Hepatocyte (in vitro differentiated cells): ENCODE measurements around the gene HS1BP3. TPM values are rescaled to one million over a fixed set of nuclear protein-coding genes. Genes with fewer than 3 reads are reported as not detected.

Source experiments
- DNase-seq: peaks from one replicate; pipeline ENCODE4 v3.0.0-alpha.2; 2016; ENCODE audit warnings: low spot score
- H2AFZ ChIP-seq: fragments of 200-600 bp; sonication (generic); 2 replicates; pipeline ENCODE4 v1.6.0; 2016; ENCODE audit warnings: antibody characterized with exemption, mild to moderate bottlenecking
- H3K27ac ChIP-seq: fragments of 200-600 bp; sonication (generic); 2 replicates; pipeline ENCODE4 v1.5.1; 2016; ENCODE audit warnings: mild to moderate bottlenecking
- H3K27me3 ChIP-seq: fragments of 200-600 bp; sonication (generic); 2 replicates; pipeline ENCODE4 v1.6.1; 2016
- H3K36me3 ChIP-seq: fragments of 200-600 bp; sonication (generic); replicated peaks from 2 replicates; pipeline ENCODE4 v1.5.1; 2016; ENCODE audit warnings: low read depth; ENCODE audit not compliant: insufficient read depth
- H3K4me1 ChIP-seq: fragments of 200-600 bp; sonication (generic); 2 replicates; pipeline ENCODE4 v1.5.1; 2016; ENCODE audit warnings: mild to moderate bottlenecking, moderate library complexity; ENCODE audit not compliant: insufficient read depth
- H3K4me2 ChIP-seq: fragments of 200-600 bp; sonication (generic); 2 replicates; pipeline ENCODE4 v1.6.0; 2016
- H3K4me3 ChIP-seq: fragments of 200-600 bp; sonication (generic); 2 replicates; pipeline ENCODE4 v1.5.1; 2016; ENCODE audit warnings: mild to moderate bottlenecking
- H3K79me2 ChIP-seq: fragments of 200-600 bp; sonication (generic); 2 replicates; pipeline ENCODE4 v1.6.0; 2017; ENCODE audit warnings: mild to moderate bottlenecking
- H3K9me2 ChIP-seq: fragments of 200-600 bp; sonication (generic); replicated peaks from 2 replicates; pipeline ENCODE4 v1.6.0; 2017; ENCODE audit warnings: mild to moderate bottlenecking; ENCODE audit not compliant: insufficient read depth
- H3K9me3 ChIP-seq: fragments of 200-600 bp; sonication (generic); 2 replicates; pipeline ENCODE4 v1.5.1; 2016; ENCODE audit warnings: low read depth, mild to moderate bottlenecking
- H4K20me1 ChIP-seq: fragments of 200-600 bp; sonication (generic); 2 replicates; pipeline ENCODE4 v1.6.0; 2016; ENCODE audit warnings: mild to moderate bottlenecking; ENCODE audit not compliant: insufficient read depth, poor library complexity, severe bottlenecking
- CTCF ChIP-seq: fragments of 200-600 bp; sonication (generic); IDR thresholded peaks from 2 replicates; pipeline ENCODE4 v1.5.1; 2016; ENCODE audit warnings: antibody characterized with exemption, mild to moderate bottlenecking; ENCODE audit not compliant: poor library complexity
- EZH2 ChIP-seq: fragments of 200-600 bp; sonication (generic); IDR thresholded peaks from 2 replicates; pipeline ENCODE4 v1.6.1; 2016; ENCODE audit warnings: antibody characterized with exemption, mild to moderate bottlenecking, borderline replicate concordance
- EZH2phosphoT487 ChIP-seq: fragments of 200-600 bp; sonication (generic); IDR thresholded peaks from one replicate; pipeline ENCODE4 v1.6.1; 2018; ENCODE audit warnings: antibody characterized with exemption, mild to moderate bottlenecking, low read depth, moderate library complexity; ENCODE audit not compliant: unreplicated experiment, severe bottlenecking
- WGBS: methylation state at CpG from one replicate; pipeline ENCODE4 v1.1.6; 2016; ENCODE audit warnings: low lambda C conversion rate; ENCODE audit errors: missing lambda C conversion rate; 5-methylcytosine and 5-hydroxymethylcytosine counted together
- polyA plus RNA-seq: library from polyadenylated mRNA; unstranded; fragments of >200 nt; fragmentation: Nextera tagmentation; extraction: Ambion mirVana; gene quantifications from 2 replicates; pipeline ENCODE4 v1.2.1, GENCODE V29; 2016
- total RNA-seq: library from RNA; depleted of rRNA; stranded (reverse); fragments of >200 nt; gene quantifications from 2 replicates; pipeline ENCODE4 v1.2.3, GENCODE V29; 2014

The HS1BP3 gene
- total and polyA plus RNA-seq, 2 experiments from 2014 or later: 26.8 to 29.6 TPM

GRCh38 chr2:20646446-20646845, 4.5 kb downstream of the HS1BP3 start:
- Histone ChIP-seq H3K9me2 (no peaks in the 10 kb centered on the region), H2AFZ (no peak overlapping the region), H3K36me3 (no peaks in the 10 kb centered on the region), H4K20me1 (no peaks in the 10 kb centered on the region), H3K79me2 (peaks cover 33% of the 10 kb centered on the region), H3K9me3 (no peaks in the 10 kb centered on the region), H3K4me1 (peaks cover 16% of the 10 kb centered on the region), H3K27me3 (no peaks in the 10 kb centered on the region), H3K27ac (no peak overlapping the region), H3K4me3 (no peak overlapping the region), H3K4me2 (no peak overlapping the region)
- WGBS: 95% methylated on average over 20 of the region's 20 CpGs
- TF ChIP-seq EZH2phosphoT487 (no peak), EZH2 (no peak), CTCF (no peak)
- no peak for DNase-seq

- DNase-seq: no peak
- no peaks in the 10 kb centered on the region for H3K9me2 ChIP-seq
- 91% methylated on average over 10 of the region's 10 CpGs for WGBS
- H3K4me3 ChIP-seq: no peak overlapping the region
- no peaks in the 10 kb centered on the region for H4K20me1 ChIP-seq
- no peak overlapping the region for H3K27ac ChIP-seq
- H3K4me1 ChIP-seq: peaks cover 14% of the 10 kb centered on the region
- H3K79me2 ChIP-seq: peaks cover 32% of the 10 kb centered on the region
- no peak overlapping the region for H3K4me2 ChIP-seq
- no peak overlapping the region for H2AFZ ChIP-seq
- H3K27me3 ChIP-seq: no peaks in the 10 kb centered on the region
- TF ChIP-seq EZH2 (no peak), EZH2phosphoT487 (no peak), CTCF (no peak)
- no peaks in the 10 kb centered on the region for H3K9me3 ChIP-seq
- no peaks in the 10 kb centered on the region for H3K36me3 ChIP-seq
Measured at GRCh38 chr2:20645761-20646160, 5.1 kb downstream of the HS1BP3 start.

GRCh38 chr2:20645301-20645701, 5.6 kb downstream of the HS1BP3 start:
- H3K9me3 ChIP-seq: no peaks in the 10 kb centered on the region
- no peaks in the 10 kb centered on the region for H3K9me2 ChIP-seq
- H3K4me3 ChIP-seq: no peak overlapping the region
- H4K20me1 ChIP-seq: no peaks in the 10 kb centered on the region
- H3K79me2 ChIP-seq: peaks cover 27% of the 10 kb centered on the region
- no peak overlapping the region for H3K27ac ChIP-seq
- no peaks in the 10 kb centered on the region for H3K27me3 ChIP-seq
- no peak overlapping the region for H2AFZ ChIP-seq
- no peak for TF ChIP-seq EZH2
- no peak for TF ChIP-seq CTCF
- no peak for TF ChIP-seq EZH2phosphoT487
- peaks cover 12% of the 10 kb centered on the region for H3K4me1 ChIP-seq
- 97% methylated on average over 14 of the region's 14 CpGs for WGBS
- no peak for DNase-seq
- no peaks in the 10 kb centered on the region for H3K36me3 ChIP-seq
- no peak overlapping the region for H3K4me2 ChIP-seq

GRCh38 chr2:20643826-20644225, 7.1 kb downstream of the HS1BP3 start:
- H3K9me2 ChIP-seq: no peaks in the 10 kb centered on the region
- TF ChIP-seq EZH2phosphoT487: no peak
- TF ChIP-seq EZH2: no peak
- TF ChIP-seq CTCF: no peak
- peaks cover 13% of the 10 kb centered on the region for H3K79me2 ChIP-seq
- H3K4me1 ChIP-seq: peaks cover 5% of the 10 kb centered on the region
- no peak overlapping the region for H2AFZ ChIP-seq
- no peaks in the 10 kb centered on the region for H3K9me3 ChIP-seq
- no peaks in the 10 kb centered on the region for H3K27me3 ChIP-seq
- no peak overlapping the region for H3K4me2 ChIP-seq
- DNase-seq: no peak
- H3K27ac ChIP-seq: no peak overlapping the region
- 61% methylated on average over 3 of the region's 3 CpGs for WGBS
- H3K4me3 ChIP-seq: no peak overlapping the region
- no peaks in the 10 kb centered on the region for H3K36me3 ChIP-seq
- H4K20me1 ChIP-seq: no peaks in the 10 kb centered on the region
